HG03025 (cell line): ENCODE data around the gene RAB43.
A peak's percentile ranks its signal among the peaks of the same experiment; 100 is the strongest.
"Not testable (repeated sequence)": the region's sequence is repeated elsewhere in the genome, so short reads cannot be mapped to it uniquely, and the experiment has no call there.

Experiments used
- ATAC-seq: cut with Tn5 transposase; IDR thresholded peaks from one replicate; pipeline ENCODE4 v1.9.1; 2021; ENCODE audit warnings: mild to moderate bottlenecking, moderate library complexity; ENCODE audit not compliant: unreplicated experiment, low FRiP score

RAB43 gene

DNA sequence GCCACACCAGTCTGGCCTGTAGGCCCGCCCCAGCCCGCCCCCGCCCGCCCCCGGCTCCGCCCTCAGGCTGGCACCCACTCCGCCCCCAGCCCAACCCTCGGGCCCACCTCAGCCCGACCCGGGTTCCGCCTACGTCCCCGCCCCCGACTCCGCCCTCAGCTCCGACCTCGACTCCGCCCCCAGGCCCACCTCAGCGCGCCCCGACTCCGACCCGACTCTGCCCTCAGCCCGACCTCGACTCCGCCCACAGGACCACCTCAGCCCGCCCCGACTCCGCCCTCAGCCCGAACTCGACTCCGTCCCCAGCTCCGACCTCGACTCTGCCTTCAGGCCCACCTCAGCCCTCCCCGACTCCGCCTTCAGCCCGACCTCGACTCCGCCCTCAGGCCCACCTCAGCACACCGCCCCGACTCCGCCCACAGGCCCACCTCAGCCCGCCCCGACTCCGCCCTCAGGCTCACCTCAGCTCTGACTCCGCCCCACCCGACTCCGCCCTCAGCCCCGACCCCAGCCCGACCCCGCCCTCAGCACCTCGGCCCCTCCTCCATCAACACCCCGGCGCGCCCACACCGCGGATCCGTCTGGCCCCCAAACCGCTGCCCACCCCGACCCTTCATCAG, at the start of gene RAB43:
Gene RAB43 (minus strand): TSS at position 13 of the 620 bp plus-strand sequence. CDS start 315 bp downstream, outside the sequence.
- peak; percentile 34 for ATAC-seq

DNA sequence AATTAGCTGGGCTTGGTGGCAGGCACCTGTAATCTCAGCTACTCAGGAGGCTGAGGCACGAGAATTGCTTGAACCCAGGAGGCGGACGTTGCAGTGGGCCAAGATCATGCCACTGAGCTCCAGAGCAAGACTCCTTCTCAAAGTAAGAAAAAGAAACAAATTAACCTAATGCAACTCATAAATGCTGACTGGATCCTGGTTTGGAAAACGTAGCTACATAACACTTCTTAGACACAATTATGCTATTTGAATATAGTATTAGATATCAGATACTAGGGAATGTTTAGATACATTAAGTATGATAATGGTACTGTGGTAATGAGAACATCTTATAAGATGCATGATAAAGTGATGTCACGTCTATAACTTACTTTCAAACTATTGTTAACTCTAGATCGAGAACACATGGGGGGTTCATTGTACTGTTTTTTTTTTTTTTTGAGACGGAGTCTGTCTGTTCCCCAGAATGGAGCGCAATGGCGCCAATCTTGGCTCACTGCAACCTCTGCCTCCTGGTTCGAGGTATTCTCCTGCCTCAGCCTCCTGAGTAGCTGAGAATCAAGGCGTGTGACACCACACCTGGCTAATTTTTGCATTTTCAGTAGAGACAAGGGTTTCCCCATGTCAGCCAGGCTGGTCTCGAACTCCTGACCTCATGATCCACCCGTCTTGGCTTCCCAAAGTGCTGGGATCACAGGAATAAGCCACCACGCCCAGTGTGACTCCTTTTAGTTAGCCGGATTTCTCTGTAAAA, 45.2 kb upstream of the RAB43 start:
- ATAC-seq = no peak

DNA sequence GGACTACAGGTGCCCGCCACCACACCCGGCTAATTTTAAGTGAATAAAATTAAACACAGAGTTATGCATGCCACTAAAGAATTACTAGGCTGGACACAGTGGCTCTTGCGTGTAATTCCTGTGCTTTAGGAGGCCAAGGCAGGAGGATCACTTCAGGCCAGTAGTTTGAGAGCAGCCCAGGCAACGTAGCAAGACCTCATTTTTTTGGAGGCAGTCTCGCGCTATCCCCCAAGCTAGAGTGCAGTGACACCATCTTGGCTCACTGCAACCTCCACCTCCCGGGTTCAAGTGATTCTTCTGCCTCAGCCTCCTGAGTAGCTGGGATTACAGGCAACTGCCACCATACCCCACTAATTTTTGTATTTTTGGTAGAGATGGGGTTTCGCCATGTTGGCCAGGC, 44.0 kb upstream of the RAB43 start:
- ATAC-seq = not testable (repeated sequence)

DNA sequence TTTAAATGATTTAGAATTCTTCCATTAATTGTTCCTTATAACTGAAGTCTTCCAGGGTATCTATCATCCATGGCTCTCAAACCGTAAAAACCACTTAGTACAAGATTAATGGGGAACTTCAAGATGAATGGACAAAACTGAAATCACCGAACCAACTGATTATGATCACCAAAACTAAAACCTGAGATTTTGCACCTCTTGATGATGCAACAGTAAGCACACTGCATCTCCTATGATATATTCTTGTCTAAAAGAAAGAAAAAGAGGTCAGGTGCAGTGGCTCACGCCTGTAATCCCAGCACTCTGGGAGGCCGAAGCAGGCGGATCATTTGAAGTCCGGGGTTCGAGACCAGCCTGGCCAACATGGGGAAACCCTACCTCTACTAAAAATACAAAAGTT, 42.9 kb upstream of the RAB43 start:
- ATAC-seq = no peak

DNA sequence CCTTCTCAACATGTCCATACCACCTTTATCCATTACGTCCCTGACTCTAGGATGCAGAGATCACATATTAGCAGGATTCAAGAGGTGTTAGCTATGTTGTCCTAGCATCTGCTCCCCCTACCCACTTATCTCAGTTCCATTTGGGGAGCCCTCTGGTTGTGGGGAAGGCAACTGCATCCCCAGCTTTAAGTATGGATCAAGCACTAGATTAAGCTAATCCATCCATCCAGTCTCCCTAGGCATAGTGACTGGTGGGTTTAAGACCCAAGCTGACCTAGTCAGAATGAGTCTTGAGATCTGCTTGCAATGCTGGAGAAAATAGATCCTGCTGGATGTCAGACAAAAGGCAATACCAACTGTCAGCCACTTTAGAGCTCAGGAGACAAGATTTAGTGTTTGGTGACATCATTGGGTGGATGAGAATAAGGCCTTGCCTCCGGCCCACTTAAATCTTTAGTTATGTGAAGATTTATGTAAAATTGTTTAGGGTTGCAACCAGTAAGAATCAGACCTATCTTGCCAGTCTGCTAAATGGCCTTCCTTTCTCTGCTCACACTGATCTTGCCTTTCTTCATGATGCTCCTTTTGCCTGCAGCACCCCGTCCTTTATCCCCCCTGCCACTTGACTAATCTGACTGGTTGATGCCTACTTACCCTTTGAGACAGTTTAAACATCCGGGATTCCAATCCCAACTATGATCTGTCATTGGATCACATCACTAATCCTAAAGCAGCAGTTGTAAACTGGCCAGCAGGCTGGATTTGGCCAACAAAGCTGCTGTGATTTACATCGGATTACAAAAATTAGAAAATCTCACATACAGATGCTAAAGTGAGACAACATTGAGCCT, 41.4 kb upstream of the RAB43 start:
- ATAC-seq = no peak

DNA sequence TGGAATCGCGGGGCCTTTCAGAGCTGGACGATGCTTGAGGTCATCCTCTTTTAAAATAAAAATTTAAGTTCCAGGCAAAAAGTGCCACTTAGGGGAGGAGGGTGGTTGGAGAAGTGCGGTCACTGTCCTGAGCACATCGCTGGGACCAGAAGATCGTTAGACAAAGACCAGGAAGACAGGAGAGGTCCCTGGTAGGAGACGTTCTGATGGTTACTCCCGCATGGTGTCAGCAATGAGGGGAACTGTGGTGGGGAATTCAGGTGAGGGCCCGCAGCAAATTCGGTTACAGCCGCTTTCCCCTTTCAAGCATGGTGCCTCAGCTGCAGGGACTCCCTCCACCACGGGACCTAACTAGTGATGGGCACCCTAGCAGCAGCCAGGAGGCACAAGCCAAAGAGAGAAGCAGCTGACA, 40.3 kb upstream of the RAB43 start:
- ATAC-seq = no peak

DNA sequence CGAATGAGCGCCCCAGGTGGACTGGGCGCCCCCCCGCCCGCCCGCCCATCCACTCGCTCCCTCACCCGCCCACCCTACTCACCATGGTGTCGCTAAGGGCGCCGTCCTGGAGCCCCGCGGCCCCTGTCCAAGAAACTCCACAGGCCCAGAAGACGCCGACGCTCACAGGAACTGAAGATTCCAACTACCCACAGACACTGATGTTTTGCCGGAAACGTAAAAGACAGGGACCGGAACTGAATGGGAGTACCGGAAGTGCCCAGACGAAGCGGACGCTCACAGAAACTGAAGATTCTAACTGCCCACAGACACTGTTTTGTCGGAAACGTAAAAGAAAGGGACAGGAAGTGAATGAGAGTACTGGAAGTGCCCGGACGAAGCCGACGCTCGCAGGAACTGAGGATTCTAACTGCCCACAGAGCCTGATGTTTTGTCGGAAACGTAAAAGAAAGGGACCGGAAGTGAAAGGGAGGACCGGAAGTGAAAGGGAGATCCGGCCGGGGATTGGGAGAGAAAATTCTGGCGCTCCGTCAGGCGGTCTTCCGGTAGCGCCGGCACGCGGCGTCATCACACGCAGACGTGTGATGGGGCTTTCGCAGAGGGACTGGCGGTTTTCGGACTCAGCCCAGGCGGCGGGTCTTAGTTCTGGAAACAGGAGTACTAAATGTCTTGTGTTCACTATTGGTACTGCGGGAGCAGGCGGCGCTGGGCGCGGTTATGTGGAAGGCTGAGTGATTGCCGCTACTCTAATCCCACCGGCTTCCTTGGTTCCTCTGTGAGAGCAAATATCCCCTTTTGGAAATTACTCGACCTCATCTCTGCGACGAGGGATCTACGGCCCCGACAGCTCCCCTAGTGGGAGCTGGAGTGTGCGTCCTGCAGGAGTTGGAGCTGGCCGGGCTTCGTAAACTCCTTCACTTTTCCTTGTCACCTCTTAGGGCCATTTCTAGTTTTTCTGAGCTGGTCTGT, 39.6 kb upstream of the RAB43 start, which contains the start of gene ISY1:
Gene ISY1 (minus strand): TSS at position 173 of the 969 bp plus-strand sequence. CDS start 88 bp downstream, at position 85.
- ATAC-seq = peak; percentile 80

DNA sequence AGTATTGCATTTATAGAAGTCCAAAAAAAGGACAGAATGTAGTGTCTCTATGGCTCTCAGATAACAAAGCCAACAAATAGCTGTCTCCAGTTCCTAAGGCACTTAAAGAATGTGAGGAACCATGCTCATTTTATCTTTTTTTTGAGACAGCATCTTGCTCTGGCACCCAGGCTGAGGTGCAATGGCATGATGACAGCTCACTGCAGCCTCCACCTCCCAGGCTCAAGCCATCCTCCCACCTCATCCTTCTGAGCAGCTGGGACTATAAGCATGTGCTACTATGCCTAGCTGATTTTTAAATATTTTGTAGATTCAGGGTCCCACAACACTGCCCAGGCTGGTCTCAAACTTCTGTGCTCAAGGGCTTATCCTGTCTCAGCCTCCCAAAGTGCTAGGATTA, 23.2 kb upstream of the RAB43 start:
- no peak for ATAC-seq

DNA sequence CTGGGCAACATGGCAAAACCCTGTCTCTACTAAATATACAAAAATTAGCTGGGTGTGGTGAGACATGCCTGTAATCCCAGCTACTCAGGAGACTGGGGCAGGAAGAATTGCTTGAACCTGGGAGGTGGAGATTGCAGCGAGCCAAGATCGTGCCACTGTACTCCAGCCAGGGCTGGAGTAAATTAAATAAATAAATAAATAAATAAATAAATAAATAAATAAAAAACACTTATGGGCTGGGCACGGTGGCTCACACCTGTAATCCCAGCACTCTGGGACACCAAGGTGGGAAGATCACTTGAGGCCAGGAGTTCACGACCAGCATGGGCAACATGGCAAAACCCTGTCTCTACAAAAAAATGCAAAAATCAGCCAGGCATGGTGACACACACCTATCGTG, 19.4 kb upstream of the RAB43 start:
- not testable (repeated sequence) for ATAC-seq

DNA sequence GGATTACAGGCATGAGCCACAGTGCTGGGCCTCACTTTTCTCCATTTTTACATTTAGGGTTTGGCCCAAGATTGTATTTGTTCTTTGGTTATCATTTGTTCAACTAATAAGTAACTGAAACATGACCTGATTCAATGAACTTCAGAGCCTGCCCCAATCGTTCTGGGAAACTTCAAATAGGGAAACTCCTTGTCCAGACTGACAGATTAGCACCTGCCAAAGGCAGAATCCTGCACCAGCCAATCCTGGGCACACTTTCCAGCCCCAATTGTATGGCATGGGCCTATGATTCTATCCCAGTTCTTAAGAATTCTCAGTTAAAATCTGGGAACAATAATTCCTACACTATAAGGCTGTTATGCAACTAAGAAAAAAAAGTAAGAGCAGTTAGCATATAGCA, 18.3 kb upstream of the RAB43 start:
- no peak for ATAC-seq

DNA sequence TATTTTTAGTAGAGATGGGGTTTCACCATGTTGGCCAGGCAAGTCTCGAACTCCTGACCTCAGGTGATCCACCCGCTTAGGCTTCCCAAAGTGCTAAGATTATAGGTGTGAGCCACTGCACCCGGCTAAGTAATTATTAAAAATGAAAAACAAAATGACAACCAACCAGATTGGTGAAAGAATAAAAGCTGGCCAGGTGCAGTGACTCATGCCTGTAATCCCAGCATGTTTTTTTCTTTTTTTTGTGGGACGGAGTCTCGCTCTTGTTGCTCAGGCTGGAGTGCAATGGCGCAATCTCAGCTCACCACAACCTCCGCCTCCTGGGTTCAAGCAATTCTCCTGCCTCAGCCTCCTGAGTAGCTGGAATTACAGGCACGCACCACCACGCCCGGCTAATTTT, 14.7 kb upstream of the RAB43 start:
- ATAC-seq = not testable (repeated sequence)

DNA sequence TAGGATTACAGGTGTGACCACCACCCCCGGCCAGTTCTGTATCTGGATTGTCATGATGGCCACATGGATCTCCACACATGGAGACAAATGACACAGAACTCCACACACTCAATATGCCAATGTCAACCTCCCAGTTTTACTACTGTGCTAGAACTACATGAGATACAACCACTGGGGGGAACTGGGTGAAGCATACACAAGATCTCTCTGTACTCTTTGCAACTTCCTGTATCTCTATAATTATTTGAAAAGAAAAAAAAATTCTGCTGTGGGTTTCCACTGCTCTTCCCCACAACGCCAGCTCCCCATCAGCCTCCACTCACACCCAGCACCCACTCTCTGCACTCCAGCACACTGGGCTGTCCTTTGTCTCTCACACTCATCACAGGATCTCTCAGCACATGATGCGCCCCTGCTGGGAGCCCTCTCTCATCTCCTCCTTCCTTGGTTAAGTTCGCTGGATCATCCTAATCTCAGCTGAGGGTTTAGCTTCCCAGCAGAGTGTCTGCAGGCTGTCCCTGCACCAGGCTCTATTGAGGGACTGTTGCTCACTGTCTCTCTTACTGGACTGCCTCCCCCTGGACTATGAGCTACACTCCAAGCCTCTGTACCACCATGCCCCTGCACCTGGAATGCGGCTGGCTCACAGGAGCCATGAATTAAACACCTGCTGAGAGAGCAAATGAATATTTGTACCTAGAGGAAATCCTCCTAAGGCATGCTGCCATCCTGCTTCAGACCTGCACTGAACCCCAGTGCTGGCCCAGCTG, 10.7 kb upstream of the RAB43 start:
- ATAC-seq = no peak

DNA sequence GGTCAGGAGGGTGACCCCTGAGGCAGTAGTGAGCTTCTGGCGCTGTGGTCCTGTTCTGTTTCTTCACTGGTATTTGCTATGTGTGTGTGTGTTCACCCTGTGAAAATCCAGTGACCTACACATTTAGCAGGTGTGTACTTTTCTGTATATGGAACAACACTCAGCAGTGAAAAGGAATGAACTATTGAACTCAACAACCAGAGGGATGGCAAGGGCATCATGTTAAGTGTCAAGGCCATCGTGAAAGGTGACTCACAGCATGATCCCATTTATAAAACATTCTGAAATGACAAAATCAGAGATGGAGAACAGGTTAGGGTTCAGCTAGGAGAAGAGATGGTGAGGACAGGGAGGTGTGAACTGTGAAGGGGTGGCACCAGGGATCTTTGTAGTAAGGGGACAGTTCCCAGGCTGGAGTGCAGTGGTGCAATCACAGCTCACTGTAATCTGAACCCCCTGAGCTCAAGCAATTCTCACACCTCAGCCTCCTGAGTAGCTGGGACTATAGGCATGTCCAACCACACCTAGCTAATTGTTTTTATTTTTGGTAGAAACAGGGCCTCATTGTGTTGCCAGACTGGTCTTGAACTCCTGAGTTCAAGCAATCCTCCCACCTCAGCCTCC, 10.0 kb upstream of the RAB43 start:
- ATAC-seq = no peak

DNA sequence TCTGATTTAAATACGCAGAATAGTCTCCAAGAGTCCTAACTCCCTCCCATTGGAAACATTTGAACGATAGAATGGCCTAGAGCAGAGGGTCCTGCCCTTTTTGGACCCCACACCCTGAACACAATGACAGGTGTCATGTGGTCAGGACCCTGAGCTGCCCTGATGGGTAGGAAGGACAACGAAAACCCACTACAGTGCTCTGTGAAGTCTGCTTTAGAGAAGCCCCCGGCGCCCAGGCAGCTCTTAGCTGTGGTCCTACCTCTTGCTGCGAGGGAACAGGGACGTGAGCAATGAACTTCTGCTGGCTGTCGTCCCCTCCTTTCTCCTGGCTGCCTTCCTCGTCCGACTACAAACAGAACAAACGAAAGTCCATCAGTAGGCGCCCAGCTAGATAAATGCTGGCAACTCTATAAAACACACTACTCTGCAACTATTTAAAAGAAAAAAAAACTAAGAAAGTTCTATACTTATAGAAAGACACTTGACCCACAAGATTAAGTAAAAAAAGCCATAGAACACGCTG, 8.7 kb upstream of the RAB43 start:
- no peak for ATAC-seq

DNA sequence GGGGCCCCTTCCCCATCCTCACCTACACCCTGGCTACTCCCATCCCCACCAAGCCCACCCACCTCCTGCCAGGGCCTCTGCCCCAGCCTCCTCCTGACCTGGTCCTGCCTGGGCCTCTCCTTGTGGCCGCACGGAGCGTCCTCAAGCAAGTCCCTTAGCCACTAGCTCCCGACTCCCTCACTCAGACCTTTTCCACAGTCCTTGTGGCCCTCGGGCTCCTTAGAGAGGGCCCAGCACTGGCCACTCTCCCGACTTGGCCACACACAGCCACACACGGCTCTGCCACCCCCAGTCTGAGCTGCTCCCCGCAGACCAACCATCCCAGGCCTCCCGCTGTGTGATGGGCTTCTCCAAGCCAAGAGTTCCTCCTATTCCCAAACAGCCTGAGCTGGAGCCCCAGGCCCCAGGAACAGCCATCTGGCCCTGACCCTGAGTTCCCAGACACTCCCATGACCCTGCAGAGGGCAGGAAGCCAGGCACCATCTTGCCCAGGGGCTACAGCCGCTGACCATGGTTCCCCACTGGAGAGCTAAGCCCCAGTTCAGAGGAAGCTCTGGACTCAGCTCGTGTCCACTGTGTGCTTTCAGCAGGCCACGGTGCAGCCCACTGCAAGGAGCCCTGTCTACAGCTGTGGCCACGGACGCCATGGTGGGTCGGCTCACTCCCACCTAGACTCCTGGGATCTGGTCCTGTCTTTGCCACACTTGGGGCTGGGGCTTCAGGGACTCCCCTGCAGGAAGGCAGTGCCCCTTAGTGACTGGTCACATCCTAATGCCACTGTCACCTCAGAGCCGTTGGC, 7.0 kb upstream of the RAB43 start:
- ATAC-seq = no peak

DNA sequence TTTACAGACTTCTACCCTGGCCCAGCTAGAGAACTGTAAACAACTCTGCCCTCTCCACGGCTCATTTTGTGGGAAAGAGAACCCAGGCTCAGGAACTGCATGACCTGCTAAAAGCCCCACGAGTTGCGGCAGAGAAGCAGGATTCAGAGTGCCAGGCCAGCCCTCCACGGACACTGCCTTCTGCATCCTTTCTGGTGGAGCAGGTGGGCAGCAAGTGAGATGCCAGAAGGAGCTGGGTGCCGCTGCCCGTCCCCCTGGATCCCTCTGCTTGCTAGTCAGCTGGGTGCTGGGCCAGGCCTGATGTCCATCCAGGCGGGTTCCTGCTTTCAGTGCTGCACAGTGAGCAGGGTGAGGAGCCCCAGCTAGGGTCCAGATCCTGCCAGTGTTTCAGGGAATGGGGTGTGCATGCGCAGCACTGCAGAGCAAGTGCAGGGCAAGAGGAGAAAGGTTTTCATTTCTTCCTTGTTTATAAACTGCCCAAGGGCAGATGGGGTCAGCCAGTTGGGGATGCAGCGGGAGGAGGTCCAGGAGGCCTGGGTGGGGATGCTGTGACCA, 5.2 kb upstream of the RAB43 start:
- no peak for ATAC-seq

DNA sequence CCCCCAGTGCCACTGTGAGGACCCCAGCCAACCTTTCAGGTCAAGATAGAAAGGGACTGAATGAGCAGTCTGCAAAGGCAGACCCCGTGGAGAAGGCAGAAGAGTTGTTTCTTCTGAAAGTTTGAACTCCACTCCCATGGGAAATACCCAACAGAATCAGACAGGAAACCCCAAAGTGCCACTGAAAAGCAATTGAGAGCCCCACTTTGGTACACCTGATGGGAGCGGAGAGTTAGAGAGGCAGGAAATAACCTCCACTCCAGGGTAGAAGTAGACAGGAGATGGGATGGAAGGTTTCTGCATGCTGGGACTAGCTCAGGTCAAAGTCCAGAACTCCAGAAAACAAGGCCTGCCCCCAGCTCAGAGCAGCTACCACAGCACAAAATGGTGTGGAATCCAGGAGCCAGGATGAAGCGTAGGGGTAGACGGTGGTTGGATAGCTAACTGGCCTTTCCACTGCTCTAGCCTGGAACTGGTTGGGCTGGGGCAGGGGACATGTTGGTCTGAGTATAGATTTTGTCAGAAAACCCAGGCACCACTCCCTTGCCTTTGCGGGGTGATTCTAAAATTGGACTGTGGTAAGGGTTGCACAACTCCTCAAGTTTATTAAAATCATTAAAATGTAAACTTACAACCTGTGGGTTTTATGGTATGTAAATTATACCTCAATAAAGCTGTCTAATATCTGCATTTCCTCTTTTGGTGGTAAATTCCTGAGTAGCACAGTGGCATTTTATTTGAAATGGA, 1.9 kb upstream of the RAB43 start:
- ATAC-seq = no peak
